Stimulated activated CD8-positive, alpha-beta memory T cell treated with anti-CD3 and anti-CD28 coated beads, Interleukin-7, amount 100 ng/mL, for 1 hour (primary cell): ENCODE results near the gene IGSF21.
"Not testable (repeated sequence)": the region's sequence is repeated elsewhere in the genome, so short reads cannot be mapped to it uniquely, and the experiment has no call there.

Experiments
- DNase-seq, 2 donors: peaks; one replicate each; pipeline ENCODE4 v3.0.0-alpha.2; 2020; ENCODE audit warnings: low read depth in 2 of 2

The IGSF21 gene

DNA sequence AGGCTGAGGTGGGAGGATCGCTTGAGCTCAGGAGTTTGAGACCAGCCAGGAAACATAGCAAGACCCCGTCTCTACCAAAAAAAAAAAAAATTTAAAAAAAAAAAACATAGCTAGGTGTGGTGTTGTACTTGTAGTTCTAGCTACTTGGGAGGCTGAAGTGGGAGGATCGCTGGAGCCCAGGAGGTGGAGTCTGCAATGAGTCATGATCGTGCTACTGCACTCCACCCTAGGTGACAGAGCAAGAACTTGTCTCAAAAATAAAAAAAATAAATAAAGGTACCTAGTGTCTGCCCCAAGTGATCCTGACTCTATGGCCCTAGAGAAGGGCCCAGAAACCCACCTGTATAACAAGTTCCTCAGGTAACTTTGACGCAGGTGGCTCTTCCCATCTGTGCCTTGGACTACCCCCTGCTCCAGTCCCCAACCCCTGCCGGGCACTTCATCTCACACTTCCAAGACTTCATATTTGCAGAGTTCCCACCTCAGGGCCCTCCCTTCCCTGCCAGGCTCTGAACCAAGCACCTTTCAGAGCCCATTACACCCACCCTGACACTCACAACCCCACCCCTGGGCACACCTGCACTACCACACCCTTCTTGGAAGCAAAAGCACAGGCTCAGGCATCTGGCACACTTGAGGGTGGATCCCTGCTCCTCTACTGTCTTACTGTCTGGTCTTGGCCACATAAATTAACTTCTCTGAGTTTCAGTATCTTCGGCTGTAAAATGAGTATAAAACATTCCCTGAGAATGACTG, 292.9 kb downstream of the IGSF21 start:
- no peak for DNase-seq

DNA sequence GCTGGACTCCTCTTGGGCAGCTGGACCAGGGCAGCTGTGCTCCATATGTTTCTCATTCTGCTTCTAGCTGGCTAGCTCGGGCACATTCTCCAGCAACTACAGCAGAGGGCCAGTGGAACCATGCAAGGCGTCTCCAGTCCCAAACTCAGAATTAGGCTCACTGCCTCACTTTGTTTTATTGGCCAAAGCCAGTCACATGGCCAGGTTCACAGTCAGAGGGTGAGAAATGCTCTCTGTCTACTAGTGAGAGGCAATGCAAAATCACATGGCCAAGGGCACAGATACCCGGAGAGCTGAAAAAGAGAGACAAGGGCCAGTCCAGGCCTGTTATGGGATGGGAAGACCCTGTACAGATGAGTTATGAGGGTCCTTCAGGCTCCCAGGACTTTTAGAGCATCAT, 294.3 kb downstream of the IGSF21 start:
- no peak for DNase-seq

DNA sequence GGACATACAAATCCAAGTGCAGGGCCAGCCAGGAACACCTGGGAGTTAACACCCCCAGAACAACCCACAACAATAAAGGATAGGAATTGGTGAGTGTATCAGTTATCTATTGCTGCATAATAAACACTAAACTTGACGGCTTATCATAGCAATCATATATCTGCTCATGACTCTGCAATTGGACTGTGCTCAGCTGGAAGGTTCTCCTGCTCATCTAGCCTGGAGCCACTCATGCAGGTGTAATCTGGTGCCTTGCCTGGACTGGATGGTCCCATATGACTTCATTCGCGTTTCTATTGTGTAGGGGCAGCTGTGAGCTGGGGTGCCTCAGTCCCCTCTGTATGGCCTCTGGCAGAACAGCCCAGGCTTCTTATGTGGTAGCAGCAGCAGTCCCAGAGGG, 296.9 kb downstream of the IGSF21 start:
- no peak for DNase-seq

DNA sequence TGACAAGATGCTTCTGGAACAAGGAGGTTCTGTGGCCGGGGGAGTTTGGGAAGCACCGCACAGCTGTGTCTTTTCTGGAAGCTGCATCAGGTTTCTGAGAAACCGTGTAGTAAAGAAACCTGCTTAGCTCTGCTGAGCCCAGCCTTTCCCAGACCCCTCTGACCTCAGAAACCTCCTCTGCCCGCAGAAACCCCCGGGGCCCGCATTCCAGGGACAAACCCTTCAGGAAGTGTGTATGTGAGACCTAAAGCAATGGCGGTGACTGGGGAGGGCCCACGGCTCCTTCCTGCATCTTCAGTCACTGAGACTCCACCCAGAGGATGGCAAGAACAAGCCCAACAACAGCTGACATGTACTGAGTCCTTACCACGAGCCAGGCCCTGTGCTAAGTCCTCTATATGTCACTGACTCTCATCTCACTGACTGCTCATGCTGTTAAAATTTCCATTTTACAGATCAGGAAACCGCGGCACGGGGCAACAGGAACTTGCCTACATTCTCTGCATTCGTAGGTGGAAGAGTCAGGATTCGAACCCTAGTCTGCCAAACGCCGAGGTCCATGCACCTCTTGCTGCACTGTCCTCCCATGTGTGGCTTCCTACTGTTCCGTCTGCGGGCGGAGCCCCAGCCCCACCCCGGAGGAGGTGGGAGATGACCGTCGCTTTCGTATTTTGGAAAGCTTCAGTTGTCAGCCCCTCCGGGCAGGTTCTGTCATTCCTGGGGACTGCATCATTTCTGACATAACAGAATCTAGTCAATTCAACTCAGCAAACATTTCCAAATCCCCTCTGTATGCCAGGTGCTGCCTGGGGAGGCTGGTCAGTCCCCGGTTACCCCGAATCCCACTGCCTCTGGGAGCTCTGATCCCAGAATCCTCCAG, 299.8 kb downstream of the IGSF21 start:
- DNase-seq, result no peak

DNA sequence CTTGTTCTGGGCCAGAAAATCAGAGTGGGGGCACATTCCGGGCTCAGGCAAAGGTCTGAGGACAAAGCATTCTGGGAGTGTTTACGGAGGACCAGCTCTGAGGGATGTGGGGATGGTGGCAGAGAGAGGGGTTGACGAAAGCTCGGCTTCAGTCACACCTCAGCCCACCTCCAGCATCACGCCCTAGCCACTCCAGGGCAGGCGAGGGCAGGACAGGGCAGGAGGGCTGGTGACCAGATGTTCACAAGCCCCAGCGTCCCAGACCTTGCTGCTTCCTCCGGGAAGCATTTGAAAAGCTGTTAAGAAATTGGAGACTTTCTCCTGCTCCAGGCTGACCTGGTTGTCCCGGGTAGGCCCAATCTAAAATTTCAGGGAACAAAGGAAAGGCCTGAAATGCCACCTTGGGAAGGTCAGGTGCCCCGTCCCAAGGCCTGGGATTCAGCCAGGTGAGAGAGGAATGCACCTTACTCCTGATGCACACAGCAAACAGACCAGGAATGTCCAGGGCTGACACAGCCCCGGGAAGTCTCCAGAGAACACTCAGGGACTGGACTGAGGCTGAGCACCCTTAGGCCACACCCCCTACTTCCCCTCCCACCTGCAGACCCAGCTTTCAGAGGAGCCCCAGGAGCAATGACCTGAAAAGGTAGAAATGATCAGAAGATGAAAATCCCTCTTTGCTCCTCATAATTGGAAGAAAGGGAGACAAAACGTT, 301.2 kb downstream of the IGSF21 start:
- no peak for DNase-seq

DNA sequence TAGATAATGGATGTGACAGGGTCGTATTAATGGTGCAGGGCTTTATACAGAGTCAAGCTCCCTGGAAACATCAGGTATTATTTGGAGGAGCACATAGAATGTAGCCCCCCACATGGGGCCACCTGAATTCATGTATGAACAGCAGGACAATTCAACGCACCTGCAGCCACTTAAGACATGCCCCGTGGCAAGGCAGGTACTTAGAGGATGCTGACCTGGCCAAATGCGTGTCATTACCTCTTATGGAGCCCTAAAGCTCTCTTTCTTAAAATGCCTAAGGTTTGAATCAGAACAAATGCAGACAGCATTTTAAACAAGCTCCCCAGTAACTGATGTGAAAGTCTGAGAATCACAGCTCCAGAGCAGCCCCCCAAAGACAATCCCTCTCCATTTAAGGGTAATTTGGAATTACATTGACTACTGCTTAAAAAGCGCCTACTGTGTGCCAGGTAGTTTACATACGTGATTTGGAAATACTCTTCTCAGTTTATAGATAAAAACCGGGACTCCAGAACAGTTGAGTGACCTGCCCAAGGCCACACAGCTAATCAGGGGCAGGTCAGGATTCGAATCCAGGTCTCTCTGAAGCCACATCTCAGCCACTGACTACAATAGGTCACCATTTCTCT, 302.1 kb downstream of the IGSF21 start:
- no peak for DNase-seq

DNA sequence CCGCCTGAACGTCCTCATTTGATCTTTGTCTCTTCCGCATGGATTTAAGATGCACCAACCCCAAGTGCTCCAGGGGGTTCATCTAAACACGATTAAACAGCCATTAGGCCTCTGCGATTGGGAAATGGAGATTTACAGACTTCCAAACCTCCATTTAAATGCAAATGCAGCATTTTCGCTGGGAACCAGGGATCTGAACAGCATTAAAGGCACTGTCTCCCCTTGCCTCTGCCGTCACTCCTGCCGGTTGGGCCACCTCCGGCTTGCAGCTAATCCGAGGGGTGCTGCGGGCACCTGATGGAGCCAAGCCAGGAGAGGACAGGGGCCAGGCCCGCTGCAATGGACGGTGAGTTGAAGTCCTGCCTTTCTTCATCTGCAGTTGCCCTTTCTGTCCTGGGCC, 302.8 kb downstream of the IGSF21 start:
- no peak for DNase-seq

DNA sequence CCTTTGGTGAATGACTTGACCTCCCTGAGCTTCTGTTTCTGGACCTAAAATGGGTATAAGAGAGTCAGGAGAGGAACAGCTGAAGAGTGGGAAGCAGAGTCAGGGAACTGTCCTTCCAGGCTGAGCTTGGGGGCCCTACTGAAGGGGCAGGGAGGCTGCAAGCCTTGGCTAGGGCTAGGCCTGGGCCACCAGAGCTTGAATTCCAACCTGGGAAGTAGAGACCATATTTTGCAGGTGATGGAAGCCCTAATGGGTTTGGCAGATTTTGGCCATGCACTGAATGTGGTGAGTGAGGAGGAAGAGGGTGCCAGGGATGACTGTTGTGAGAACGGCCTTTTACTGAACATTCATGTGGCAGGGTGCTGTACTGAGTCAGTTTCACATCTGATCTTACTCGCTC, 303.7 kb downstream of the IGSF21 start:
- no peak for DNase-seq

DNA sequence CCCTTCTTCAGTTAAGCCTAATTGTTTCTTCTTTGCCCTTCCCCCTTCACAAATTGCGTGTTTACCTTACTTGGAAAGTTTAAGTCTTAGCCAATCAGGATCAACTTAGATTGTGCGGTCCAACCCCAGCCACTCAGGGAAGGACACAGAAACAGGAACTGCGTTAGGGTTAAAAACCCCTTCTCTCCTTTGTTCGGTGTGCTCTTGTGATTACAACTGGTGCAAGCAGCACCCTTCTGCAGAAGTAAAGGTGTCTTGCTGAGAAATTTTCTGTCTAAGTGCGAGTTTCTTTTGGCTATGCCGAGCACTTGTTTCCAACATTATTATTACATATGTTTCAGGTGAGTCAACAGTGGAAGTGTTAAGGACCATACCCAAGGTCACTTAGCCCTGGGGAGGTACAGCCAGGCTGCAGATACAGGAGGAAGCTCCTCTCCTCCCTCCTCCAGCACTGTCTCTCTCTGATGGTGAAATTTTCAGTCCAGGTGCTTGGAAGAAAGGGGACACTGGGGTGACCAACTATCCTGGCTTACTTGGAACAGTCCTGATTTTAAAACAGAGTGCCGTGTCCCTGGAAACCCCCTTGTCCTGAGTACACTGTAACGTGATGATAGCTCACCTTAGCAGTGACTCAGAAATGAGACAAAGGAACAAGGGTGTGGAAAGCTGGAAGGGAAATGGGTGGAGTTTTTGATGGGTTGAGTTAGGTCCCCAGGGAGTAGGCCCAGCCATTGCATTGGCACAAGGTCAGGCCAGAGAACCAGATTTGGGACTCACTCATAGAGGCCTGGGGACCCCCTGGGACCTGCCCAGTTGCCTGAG, 304.4 kb downstream of the IGSF21 start:
- DNase-seq, result no peak

DNA sequence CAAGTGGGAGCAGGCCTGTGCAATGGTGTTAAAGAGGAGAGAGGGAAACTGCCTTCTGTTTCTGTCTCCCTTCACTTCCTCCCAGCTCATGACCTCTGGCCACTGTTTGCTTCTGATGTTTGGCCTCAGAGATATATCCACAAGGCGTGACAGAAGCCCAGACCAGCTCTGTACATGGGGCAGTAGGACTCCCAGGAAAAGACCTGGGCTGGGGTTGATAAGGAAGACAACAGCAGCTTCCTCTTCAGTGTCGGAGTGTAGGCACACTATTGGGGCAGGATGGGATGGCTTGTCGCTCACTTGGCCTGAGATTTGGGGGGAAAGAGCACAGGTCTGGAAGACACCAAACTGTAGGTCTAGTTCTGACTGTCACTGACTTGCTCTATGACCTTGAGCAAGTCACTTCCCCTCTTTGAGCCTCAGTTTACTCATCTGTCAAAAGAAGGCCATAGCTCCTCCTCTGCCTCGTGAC, 305.3 kb downstream of the IGSF21 start:
- no peak for DNase-seq

DNA sequence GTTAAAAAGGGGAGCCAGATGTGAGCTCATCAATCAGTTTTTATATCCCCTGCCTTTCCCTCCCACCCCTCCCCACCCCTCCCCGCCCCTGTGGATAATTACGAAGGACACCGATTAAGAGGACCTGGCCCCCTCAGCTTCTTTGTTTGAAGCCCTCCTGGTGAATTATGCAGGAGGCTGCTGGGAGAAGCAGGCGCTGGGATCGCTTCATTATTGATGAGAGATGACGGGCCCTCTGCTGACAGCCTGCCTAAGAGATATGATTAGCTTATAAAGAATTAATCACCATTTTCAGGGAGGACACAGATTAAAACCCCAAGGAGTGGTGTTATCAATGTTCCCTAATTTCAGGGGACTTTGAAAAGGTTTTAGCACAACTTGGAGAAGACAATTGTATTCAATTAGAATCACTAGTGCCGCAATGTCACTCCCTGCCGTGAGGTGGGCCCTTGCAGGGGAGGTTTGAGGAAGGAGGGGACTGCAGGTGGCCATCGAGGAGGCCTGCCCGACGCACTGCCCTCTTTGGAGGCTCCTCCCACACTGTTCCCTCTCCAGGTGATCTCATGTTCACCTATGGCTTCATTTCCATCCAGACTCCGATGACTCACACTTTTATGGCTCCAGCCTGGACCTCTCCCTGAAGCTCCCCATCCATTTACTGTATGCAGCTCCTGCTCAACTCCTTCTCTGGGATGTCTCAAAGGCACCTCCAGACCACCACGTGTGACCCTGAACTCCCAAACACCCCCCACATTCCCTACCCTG, 306.1 kb downstream of the IGSF21 start:
- no peak for DNase-seq

DNA sequence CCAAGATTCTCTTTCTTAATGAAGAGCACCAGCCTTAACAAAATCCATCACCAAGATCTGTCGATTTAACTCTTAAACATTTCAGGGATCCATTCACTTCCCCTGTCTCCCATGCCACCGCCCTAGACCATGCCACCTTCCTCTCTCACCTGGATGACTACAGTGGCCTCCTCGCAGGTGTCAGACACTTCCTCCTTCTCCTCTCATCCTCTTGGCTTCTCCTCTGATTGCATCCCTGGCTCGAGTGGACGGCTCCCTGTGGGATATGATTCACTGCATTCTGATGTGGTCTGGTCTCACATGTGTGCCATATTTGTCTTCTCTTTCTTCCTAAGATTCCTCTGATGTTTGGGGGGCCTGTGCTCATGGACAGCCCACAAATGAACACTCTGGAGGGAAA, 306.7 kb downstream of the IGSF21 start:
- DNase-seq, result no peak

DNA sequence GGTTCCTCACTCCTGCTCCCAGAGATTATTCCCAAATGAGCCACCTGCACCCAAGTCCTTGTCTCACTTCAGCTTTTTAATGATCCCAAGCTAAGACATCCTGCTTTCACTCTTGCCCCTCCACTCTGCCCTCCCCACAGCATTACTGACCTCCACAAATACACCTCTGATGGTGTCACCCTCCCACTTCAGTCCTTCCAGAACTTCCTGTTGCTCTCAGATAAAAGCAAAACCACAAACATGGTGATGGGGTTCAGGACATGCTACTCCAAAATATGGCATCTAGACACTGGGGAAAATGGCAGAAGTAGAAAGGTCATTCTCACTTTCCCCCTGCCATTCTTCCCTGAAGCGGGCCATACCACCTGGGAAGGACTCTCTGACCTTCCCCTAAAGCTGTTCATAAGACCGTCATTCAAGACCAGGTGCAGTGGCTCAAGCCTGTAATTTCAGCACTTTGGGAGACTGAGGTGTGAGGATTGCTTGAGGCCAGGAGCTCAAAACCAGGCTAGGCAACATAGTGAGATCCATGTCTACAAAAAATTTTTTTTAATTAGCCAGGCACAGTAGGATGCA, 307.4 kb downstream of the IGSF21 start:
- DNase-seq, result no peak

DNA sequence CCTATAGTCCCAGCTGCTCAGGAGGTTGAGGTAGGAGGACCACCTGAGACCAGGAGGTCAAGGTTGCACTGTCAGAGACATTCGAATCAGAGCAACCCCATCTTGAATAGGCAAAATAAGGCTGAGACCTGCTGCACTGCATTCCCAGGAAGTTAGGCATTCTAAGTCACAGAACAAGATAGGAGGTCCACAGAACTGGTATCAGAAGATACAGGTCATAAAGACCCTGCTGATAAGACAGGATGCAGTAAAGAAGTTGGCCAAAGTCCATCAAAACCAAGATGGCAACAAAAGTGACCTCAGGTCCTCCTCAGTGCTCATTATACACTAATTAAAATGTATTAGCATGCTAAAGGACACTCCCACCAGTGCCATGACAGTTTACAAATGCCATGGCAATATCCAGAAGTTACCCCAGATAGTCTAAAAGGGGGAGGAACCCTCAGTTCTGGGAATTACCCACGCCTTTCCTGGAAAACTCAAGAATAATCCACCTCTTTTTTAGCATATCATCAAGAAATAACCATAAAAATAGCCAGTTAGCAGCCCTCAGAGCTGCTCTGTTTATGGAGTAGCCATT, 307.9 kb downstream of the IGSF21 start:
- no peak for DNase-seq

DNA sequence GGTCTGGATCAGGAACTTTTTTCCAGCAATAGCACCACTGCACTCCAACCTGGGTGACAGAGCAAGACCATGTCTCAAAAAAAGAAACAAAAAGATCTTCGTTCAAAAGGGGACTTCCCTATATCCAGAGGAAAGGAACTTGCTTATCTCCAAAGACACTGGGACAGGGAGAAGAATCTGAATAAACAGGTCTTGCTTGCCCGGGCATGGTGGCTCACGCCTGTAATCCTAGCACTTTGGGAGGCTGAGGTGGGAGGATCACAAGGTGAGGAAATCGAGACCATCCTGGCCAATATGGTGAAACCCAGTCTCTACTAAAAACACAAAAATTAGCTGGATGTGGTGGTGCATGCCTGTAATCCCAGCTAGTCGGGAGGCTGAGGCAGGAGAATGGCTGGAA, 308.5 kb downstream of the IGSF21 start:
- DNase-seq, result not testable (repeated sequence)

DNA sequence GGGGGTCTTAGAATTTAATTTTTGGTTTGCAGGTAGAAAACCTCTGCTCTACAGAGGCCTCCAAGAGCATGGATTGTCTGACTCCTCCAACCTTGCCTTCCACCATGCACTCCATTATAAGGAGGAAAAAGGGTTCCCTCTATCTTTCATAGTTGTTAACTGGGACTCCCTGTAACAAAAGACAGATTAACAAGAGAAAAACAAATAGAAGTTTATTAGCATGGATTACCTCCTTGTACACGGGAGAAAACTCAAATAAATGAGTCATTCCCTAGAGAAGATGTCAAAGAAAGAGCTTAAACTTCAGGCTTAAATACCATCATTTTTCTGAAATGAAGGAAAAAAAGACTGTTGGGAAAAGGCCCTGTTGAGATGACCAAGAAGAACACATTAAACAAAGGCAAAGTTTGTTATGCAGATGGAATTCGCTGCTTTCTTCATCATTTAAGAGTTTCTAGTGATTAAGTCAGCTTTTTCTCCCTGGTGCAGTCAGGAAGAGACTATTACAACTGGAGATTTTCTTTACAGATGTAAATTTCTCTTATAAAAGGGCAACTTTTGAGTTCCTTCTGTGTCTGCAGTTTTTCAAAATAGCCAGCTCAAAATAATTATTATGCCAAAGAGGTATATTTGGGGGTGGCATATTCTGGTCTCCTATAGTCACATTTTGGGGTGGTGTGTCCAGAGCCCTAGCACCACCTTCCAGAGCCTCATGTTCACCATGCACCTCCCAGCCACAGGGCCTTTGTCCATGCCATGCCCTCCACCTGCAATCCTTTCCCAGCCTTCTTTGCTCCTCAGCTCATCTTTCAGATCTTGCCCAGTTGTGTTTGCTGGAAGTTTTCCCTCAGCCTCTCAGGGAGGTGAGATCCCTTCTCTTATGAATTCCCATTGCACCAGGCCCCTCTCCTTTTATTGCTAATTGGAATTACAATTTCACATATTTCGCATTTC, 310.0 kb downstream of the IGSF21 start:
- no peak for DNase-seq

DNA sequence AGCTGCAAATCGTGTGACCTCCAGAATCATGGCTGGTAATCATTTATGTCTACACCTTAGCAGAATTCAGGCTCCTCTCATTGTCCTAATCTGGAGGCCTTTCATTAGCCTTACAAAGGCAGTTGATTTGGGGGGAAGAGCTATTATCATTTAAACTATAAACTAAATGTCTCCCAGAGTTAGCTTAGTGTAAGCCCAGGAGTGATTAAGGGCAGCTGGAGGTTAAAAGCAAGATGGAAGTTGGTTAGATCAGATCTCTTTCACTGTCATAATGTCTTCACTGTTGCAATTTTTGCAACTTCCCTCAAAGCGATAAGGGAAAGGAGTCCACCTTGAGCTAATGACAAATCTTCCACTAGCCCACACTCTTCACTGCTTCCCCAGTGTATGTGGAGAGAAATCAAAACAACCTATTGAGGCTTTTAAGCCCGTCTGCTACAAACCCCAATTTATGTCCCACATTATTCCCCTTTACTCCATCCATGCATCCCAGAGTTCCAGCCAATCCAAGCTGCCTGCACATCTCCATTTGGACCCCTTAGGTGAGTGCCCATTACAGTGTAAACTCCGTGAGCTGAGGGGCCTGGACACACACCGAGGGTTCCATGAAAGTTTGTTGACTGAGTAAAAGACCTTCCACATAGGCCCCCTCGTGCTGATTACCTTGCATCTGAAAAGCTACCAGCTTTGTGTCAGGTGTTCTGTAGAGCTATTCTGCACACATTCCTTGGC, 311.7 kb downstream of the IGSF21 start:
- DNase-seq, result no peak

DNA sequence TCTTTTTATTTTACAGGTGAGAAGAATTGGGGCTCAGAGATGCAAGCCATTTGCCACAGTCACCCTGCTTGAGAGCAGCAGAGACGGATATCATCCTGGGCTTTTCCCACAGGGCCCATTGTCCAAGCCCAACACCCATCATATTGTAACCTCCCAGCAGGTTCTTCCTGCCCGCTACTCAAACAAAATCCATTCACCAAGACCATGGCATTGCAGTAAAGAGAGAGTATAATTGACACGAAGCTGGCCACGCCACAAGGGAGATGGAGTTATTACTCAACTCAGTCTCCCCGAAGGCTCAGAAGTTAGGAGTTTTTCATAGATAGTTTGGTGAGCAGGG, 312.2 kb downstream of the IGSF21 start:
- DNase-seq, result no peak
